SU-DHL-6 (cell line): Measurements from ENCODE around the gene EDAR.

ENCODE experiments used
- H2AFZ ChIP-seq: fragments of 200-600 bp; sonication (generic); 2 replicates; pipeline ENCODE4 v1.6.1; 2014; ENCODE audit warnings: low read depth, mild to moderate bottlenecking, moderate library complexity, mixed read lengths, antibody characterized with exemption, low read length; ENCODE audit not compliant: severe bottlenecking
- H3F3A ChIP-seq: fragments of 200-600 bp; shearing (Covaris generic); 2 replicates; pipeline ENCODE4 v1.6.0; 2016; ENCODE audit warnings: antibody characterized with exemption, mild to moderate bottlenecking; ENCODE audit not compliant: insufficient read depth
- H3K27ac ChIP-seq: fragments of 200-600 bp; sonication (generic); 2 replicates; pipeline ENCODE4 v1.5.1; 2016; ENCODE audit warnings: low read depth, mild to moderate bottlenecking, low read length, moderate library complexity, mixed read lengths
- H3K27me3 ChIP-seq: fragments of 200-600 bp; sonication (generic), shearing (Covaris generic); 2 replicates; pipeline ENCODE4 v1.6.0; 2014; ENCODE audit warnings: mild to moderate bottlenecking, low read length
- H3K36me3 ChIP-seq: fragments of 200-600 bp; sonication (generic); 2 replicates; pipeline ENCODE4 v1.6.1; 2014; ENCODE audit warnings: mild to moderate bottlenecking, low read length, mixed read lengths
- H3K4me2 ChIP-seq: fragments of 300-600, 200-600 bp; shearing (Covaris generic), sonication (generic); 2 replicates; pipeline ENCODE4 v1.6.0; 2014; ENCODE audit warnings: low read length, low read depth, mild to moderate bottlenecking; ENCODE audit not compliant: poor library complexity, severe bottlenecking
- H3K4me3 ChIP-seq: fragments of 200-600 bp; sonication (generic); 2 replicates; pipeline ENCODE4 v1.5.1; 2014; ENCODE audit warnings: antibody characterized with exemption, low read length, mild to moderate bottlenecking, mixed read lengths; ENCODE audit not compliant: insufficient read depth, poor library complexity, severe bottlenecking
- H3K79me2 ChIP-seq: fragments of 200-600 bp; sonication (generic); 2 replicates; pipeline ENCODE4 v1.6.1; 2014; ENCODE audit warnings: mild to moderate bottlenecking, low read length, moderate library complexity; ENCODE audit not compliant: insufficient read depth
- H3K9ac ChIP-seq: fragments of 200-600 bp; sonication (generic); 2 replicates; pipeline ENCODE4 v1.7.0; 2014; ENCODE audit warnings: mild to moderate bottlenecking, low read length
- H3K9me2 ChIP-seq: fragments of 200-600 bp; sonication (generic); replicated peaks from 2 replicates; pipeline ENCODE4 v1.6.1; 2014; ENCODE audit warnings: low read length; ENCODE audit not compliant: insufficient read depth
- H3K9me3 ChIP-seq: fragments of 200-600 bp; sonication (generic); 2 replicates; pipeline ENCODE4 v1.6.1; 2014; ENCODE audit warnings: low read length, mixed read lengths; ENCODE audit not compliant: insufficient read depth
- H4K20me1 ChIP-seq: fragments of 200-600 bp; sonication (generic); 2 replicates; pipeline ENCODE4 v1.6.1; 2014; ENCODE audit warnings: low read depth, mild to moderate bottlenecking, antibody characterized with exemption, low read length, moderate library complexity, mixed read lengths
- CTCF ChIP-seq: fragments of 200-600 bp; sonication (generic); IDR thresholded peaks from one replicate; pipeline ENCODE4 v1.5.1; 2017; ENCODE audit warnings: antibody characterized with exemption, mild to moderate bottlenecking, low read length, moderate library complexity; ENCODE audit not compliant: insufficient read depth, poor library complexity, severe bottlenecking
- EZH2phosphoT487 ChIP-seq: fragments of 200-600 bp; sonication (generic), shearing (Covaris generic); conservative IDR thresholded peaks from 2 replicates; pipeline ENCODE4 v1.6.1; 2018; ENCODE audit warnings: mild to moderate bottlenecking, antibody characterized with exemption, low read length, moderate library complexity, mixed read lengths

Gene EDAR

DNA sequence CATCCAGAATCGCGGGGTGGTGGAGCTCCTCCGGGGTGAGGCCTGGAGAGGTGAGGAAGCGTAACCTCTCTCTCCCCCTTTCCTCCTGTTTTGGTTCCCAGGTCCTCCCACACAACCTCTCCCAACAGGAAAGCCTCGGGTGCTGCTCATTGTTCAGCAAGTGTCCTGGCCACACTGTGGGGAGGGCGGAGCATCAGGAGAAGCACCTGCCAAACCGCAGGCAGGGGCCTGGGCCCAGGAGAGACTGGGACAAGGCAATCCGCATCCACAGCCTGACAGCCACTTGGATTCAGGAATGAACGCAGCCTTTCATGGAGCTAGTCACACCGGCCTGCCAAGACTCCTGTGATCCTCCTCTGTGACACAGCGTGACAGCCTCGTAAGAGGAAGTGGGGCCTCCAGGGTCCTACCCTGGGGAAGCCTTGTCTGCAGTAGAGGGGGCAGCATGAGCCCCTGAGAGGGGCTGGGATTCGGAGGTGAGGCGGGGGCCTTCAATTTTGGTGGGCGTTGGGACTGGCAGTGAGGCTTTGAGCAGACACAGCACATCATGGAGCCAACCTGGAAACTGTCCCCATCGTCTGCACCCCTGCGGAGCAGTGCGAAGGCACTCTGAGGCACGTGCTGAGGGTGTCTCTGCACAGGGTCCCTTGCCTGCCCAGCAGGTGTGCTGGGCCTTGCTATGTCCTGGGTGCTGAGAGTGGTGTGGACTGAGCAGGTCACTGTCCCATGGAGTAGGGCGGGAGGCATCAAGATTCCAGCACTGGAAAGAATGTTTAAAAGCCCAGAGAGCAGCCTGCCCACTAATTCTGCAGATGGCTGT is 62.2 kb downstream of the EDAR start:
- Histone ChIP-seq H3K9me2 (no peaks in the 10 kb centered on the region), H3K36me3 (no peaks in the 10 kb centered on the region), H4K20me1 (no peaks in the 10 kb centered on the region), H3K27ac (no peak overlapping the region), H3K4me2 (no peak overlapping the region), H3K27me3 (no peaks in the 10 kb centered on the region), H3K9me3 (no peaks in the 10 kb centered on the region), H3K4me3 (no peak overlapping the region), H2AFZ (no peak overlapping the region), H3F3A (no peaks in the 10 kb centered on the region), H3K79me2 (no peaks in the 10 kb centered on the region), H3K9ac (no peak overlapping the region)
- TF ChIP-seq CTCF (no peak), EZH2phosphoT487 (no peak)

DNA sequence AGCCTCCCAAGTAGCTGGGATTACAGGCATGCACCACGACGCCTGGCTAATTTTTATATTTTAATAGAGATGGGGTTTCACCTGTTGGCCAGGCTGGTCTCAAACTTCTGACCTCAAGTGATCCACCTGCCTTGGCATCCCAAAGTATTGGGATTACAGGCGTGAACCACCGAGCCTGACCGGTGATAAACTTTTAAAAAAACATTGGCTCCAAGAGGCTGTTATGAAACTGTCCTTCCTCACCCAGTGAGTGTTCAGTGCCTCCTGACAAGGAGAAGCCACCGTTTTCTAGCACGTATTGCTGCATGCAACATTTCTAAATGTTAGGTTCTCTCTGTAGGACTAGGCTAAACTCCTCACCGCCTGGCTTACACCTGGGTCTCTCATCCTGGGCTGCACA is 63.3 kb downstream of the EDAR start:
- Histone ChIP-seq H4K20me1 (no peaks in the 10 kb centered on the region), H3K9me2 (no peaks in the 10 kb centered on the region), H2AFZ (no peak overlapping the region), H3K27ac (no peak overlapping the region), H3F3A (no peaks in the 10 kb centered on the region), H3K79me2 (no peaks in the 10 kb centered on the region), H3K27me3 (no peaks in the 10 kb centered on the region), H3K9me3 (no peaks in the 10 kb centered on the region), H3K4me2 (no peak overlapping the region), H3K36me3 (no peaks in the 10 kb centered on the region), H3K4me3 (no peak overlapping the region), H3K9ac (no peak overlapping the region)
- TF ChIP-seq EZH2phosphoT487 (no peak), CTCF (no peak)

DNA sequence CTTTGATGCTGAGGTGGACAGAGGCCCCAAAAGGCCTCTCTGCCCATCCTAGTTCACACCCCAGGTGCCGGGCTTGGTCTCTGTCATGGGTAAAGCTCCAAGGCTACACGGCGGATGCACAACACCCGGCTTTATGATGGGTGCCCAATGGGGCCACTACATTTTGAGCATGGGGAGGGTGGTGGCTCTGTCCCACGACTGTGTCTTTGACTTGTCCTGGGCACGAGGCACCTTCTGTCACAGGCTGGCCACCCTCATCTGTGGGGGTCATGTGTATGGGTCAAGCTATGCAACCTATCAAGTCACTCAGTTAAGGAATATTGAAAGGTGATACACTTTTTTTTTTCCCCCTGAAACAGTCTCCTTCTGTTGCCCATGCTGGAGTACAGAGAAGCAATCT is 63.7 kb downstream of the EDAR start:
- H2AFZ ChIP-seq: no peak overlapping the region
- no peaks in the 10 kb centered on the region for H3K79me2 ChIP-seq
- H4K20me1 ChIP-seq: no peaks in the 10 kb centered on the region
- H3K9ac ChIP-seq: no peak overlapping the region
- no peaks in the 10 kb centered on the region for H3K27me3 ChIP-seq
- no peaks in the 10 kb centered on the region for H3K9me2 ChIP-seq
- H3K4me2 ChIP-seq: no peak overlapping the region
- H3K4me3 ChIP-seq: no peak overlapping the region
- H3K9me3 ChIP-seq: no peaks in the 10 kb centered on the region
- no peak overlapping the region for H3K27ac ChIP-seq
- H3F3A ChIP-seq: no peaks in the 10 kb centered on the region
- TF ChIP-seq CTCF (no peak), EZH2phosphoT487 (no peak)
- no peaks in the 10 kb centered on the region for H3K36me3 ChIP-seq
